ENCODE measurements around the gene POU2AF1.

The POU2AF1 gene

DNA sequence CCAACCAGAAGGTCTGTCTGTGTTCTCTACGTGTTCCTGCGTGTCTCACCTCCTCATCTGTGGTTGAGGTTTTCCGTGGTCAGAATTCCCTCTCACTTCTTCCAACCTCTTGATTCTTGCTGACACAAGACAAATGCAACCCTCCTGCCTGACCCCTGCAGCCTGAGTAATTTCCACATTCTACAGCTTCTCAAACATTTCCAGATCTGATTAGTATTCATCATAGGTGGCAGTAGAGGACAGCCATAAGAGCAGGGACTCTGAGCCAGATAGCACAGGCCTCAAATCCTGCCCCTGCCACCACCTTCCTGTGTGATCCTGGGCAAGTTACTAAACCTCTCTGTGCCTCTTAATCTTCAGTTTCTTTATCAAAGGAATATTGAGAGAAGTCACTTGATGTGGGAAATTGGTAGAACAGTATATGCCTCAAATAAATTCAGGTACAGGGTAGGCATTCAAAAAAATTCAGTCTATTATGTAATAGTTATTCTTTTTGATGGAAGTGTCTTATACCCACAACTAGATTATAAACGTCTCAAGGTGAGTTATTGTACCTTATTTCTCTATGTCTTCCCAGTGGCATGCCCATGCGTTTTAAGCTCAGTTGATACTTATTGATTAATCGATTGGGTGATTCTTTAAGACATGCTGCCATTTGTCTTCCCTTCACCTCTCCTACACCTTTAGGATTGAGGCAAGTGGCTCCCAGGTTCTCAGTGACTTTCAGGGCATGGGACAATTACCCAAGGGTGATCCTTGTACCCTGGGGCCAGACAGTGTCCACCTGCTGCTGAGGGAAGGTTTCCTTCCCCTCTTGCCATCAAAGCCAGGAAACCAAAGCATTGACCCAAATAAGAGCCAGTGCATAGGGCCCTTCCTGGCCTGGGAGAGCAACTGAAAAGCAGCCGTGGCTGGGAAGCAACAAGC, 19.6 kb downstream of the POU2AF1 start:
- DNase-seq, result no peak

GRCh38 chr11:111358038-111359001, 20.8 kb downstream of the POU2AF1 start:
- DNase-seq, result no peak

- DNase-seq, result no peak
These were observed 21.7 kb downstream of the POU2AF1 start for GRCh38 chr11:111357150-111358037.

DNA sequence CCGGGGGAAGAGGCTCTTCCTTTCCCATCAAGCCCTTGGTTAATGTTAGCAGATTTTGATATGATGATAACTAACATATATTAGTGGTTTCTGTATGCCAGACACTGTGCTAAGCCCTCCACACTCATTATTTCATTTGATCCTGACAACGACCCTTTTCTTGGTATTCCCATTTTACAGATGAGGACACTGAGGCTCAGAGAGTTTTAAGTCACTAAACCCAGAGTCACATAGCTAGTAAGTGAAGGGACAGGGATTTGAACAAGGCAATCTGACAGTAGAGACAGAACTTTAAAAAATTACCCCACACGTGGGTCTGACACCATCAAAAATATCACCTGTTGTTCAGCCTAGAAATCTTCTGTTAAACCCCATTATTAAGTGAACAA, 22.4 kb downstream of the POU2AF1 start:
- DNase-seq, result no peak

DNA sequence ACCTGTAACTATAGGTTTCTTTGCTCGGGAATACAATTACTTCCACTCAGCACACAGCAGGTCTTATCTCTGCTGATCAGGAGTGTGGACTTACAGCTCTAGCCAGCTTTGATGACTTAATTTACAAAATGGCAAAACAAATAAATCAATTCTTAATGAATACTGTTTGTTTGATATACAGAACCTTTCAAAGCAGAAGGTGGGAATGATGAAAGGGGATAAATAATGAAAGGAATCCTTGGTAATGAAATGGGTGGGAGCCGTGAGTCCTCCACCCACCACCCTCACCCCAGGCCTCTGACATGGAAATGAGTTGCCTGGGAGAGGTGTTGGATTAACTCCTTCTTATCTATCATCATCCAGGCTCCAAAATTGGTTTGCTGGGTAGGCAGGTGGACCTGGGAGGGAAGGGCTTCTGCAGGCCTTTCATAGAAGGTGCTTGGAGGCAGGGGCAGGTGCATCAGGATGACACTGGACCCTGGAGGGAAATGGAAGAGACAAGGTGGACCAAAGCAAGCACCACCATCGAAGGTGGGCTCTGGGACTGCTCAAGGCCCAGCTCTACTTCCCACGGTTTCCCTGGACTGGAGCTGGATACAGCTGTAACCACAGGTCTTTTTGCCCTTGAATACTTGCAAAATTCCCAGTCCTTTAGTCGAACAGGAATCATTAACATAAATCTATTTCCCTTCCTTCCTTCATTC, 23.0 kb downstream of the POU2AF1 start:
- DNase-seq, result no peak

GRCh38 chr11:111355101-111355500, 24.0 kb downstream of the POU2AF1 start:
- no peak for DNase-seq

GRCh38 chr11:111354601-111354891, 24.5 kb downstream of the POU2AF1 start:
- DNase-seq, result no peak

- DNase-seq, result no peak
These were observed 25.1 kb downstream of the POU2AF1 start for GRCh38 chr11:111353776-111354600.

DNA sequence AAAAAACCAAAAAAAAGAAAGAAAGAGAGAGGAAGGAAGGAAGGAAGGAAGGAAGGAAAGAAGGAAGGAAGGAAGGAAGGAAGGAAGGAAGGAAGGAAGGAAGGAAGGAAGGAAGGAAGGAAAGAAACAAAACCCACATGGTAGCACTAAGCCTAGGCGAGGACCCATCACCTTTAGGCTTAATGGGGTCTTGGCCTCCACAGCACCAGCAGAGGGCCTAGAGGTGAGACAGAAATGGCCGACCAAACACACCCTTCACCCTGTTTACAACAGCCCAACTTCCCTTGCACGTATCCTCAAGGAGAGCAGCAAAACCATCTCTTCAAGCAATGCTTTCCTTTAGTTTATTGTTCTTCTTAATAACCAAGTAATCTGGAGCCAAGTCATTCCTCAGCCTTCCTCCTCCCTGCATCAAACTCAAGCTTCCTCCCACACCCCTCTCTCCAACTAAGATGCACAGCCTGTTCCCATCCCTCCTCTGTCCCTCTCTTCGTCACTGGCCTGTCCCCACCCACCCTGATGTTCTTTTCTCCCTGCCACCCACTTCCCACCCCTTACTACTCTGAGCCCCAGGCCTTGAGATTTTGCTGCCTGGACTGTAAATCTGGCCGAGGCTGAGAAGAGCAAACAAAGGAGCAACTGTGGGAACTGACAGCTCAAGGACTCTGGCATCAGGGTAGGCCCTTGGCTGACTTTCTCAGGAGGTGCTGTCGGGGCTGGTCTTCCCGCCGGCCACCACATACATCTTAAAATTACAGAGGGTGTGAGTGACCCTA, 26.0 kb downstream of the POU2AF1 start:
- no peak for DNase-seq

- no peak for DNase-seq
These were observed 26.8 kb downstream of the POU2AF1 start for GRCh38 chr11:111352231-111352746.

GRCh38 chr11:111351374-111352055, 27.6 kb downstream of the POU2AF1 start:
- no peak for DNase-seq

GRCh38 chr11:111350811-111351210, 28.3 kb downstream of the POU2AF1 start:
- no peak for DNase-seq

DNA sequence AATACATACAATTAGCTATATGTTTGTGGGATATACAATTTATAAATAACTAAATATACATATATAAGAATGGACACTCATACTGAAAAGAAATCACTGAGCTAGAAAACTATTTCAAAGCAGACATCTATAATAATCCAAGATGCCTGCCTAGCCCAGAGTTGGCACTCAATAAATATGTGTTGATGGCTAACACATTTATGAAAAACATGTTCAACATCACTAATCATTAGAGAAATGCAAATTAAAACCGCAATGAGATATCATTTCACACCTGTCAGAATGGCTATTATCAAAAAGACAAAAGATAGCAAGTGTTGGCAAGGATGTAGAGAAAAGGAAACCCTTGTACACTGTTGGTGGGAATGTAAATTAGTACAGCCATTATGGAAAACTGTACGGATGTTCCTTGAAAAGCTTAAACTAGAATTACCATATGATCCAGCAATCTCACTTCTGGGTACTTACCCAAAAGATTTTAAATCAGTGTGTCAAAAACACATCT, 29.8 kb downstream of the POU2AF1 start:
- DNase-seq, result no peak

GRCh38 chr11:111348147-111348546, 30.9 kb downstream of the POU2AF1 start:
- no peak for DNase-seq

- no peak for DNase-seq
These were observed 31.4 kb downstream of the POU2AF1 start for GRCh38 chr11:111347723-111348115.

GRCh38 chr11:111347002-111347722, 31.9 kb downstream of the POU2AF1 start:
- DNase-seq, result no peak

DNA sequence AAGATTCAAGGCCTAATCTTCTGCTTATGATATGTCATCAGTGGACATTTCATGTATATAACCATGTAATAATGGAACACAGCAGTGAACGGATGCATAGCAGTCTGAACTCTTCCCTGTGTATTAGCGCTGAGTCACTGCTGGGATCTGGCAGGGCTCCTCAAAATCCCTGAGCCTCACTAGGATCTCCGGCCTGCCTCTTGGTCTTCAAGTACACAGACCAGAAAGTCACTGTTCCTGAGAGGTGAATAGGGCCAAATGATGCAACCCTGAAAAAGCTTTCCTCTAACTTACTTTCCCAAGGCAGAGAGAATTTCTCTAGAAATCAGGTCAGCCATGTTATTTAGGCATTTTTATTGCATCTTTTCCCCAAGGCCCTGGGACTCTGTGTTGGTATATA, 35.0 kb downstream of the POU2AF1 start:
- DNase-seq, result no peak

GRCh38 chr11:111342329-111342728, 36.7 kb downstream of the POU2AF1 start:
- no peak for DNase-seq

Data from NCI-H1048 (cell line).